KBM-7 (cell line): Measurements from ENCODE around the gene TSC22D2.
A peak's percentile ranks its signal among the peaks of the same experiment; 100 is the strongest.

Source experiments
- DNase-seq: peaks from one replicate; pipeline ENCODE4 v3.0.0-alpha.2; 2015
- in situ Hi-C: fragments of 300-500 bp; cut with MboI; formaldehyde crosslinking; loops from 2 replicates; pipeline ENCODE4 v1.14.3; 2020; ENCODE audit warnings: low sequenced_read_pairs, low pct_unique_long_range_greater_than_20kb, mixed read lengths

Gene TSC22D2

DNA sequence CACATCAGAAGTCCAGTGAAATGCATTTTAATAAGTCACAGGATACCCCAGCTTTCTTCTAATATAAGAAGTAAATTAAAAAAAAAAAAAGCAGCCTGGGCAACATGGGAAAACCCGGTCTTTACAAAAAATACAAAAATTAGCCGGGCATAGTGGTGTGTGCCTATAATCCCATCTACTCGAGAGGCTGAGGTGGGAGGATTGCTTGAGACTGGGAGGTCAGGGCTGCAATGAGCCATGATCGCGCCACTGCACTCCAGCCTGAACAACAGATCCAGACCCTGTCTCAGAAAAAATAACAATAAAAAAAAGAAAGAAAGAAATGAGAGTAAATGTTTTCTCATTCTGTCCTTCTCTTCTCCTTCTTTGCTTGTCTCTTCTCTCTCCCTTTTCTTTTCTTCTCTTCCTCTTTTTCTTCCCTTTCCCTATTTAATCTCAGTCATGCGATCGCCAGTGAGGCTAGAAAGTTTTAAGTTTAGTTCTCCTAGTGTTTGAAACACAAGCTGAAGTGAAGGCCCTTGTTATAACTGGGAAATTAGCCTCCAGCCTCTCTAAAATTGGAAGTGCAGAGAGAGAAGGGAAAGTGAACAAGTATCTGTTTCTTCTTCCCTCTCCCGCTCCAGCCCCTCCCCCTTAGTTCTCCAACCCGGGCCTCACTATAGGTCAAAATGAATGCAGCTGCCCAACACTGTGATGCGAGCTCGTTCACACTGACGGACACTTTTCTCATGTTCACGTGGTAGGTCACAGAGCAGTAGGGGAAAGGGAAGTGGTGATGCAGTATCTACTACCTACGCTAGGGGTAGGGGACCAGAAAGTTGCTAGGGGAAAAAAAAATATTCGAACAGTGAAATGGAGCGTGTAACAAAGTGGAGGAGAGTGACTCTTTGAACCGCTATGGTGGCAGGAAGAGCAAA lies 23.5 kb upstream of the TSC22D2 start:
- DNase-seq: peak; percentile 93
- in situ Hi-C loops: no loop called here

DNA sequence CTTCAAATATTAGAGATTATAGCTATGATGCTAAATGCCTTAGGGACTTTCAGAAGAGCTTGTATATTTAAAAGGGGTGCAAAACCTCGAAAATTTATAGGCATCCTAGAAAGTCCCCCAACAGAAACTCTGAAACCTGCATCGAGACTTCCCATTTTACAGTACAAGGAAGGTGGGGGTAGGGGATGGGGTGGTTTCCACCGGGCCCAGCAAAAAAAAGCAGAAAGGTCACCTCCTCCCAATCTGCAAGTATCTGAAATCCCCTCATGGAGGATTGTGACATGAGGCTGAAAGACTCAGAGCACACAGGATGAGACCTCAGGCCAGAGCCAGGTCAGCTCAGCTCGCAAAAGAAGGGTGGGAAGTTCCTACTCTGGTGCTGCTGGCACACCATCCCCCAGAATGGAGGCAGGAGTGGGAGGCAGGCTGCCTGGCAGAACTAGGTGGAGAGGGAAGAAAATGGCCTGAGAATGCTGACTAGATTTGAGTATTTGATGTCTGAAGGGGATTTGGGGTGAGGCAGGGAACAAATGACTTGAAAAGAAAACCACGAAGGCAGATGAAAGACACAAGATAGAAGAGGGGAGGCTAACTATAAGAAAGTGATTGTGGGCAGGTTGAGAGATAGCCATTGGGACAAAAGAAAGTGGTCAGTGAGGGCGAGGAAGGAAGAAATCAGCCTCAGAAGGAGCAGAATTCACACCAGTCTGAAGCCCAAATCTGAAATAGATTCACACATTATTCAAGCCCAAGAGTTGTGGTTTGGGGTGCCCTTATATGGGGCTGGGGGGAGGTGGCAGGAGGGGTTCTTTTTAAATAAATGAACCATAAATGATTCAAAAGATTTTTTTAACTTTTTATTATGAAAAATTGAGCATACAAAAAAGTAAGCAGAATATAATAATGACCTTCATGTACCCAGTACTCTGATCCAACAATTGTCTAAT lies 22.5 kb upstream of the TSC22D2 start:
- in situ Hi-C loops: no loop called here
- DNase-seq: peak; percentile 20

DNA sequence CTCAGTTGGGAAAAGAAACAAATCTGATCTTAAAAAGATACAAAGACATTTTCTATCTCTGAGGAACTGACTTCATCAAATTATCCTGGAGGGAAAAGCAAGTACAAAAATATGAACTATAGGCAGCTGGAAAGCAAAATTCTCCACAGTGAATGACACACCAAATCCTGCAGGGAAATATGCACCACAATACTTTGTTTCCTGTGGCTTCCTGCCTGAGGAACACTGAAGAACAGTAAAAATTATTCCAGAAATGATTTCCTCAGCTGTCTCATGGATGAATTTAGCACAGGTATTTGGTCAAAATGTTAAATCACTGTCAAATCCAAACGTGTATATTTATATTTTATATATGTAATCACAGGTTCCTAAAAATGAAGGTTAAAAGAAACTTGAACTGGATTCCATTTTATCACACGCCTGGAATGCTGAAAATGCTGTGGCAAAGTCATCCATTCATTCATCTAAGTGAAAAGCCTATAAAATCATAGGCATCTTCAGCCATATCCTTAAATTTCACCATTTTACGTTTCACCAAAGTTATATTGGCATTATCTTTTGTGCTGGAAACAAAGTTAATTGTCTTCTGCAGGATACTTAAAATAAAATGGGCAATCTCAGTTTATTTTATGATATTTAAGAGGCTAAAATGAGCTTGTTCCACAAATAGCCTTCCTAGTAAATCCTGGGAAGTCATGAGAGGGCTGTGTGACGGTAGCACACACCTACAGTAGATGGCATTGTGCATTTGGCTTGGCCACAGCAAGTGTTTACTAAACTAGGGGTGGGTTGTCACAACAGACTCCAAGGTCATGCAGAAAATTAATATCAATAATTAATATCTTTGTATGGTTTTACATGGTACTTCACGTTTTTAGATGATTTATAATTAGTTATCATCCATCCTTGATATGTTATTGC lies 19.3 kb upstream of the TSC22D2 start:
- DNase-seq: no peak
- in situ Hi-C loops: no loop called here

DNA sequence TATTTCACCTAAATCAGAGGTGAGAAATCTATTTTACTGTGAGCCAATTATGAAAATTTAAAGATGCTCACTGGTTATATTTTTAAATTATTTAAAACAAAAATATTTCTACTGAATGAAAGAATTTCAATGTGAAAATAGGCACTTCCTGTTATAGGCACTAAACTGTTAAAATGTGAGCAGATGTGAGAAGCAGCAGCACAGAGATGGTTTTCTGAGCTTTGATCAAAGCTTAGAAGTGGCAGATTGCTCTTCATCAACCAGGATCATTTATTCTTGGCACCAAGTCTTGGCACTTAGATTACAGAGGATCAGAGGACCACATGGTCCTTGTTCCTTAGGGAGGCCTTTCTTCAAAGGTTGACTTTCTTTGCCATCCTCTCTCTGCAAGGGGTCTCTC lies 18.0 kb upstream of the TSC22D2 start:
- in situ Hi-C loops: no loop called here
- DNase-seq: no peak

DNA sequence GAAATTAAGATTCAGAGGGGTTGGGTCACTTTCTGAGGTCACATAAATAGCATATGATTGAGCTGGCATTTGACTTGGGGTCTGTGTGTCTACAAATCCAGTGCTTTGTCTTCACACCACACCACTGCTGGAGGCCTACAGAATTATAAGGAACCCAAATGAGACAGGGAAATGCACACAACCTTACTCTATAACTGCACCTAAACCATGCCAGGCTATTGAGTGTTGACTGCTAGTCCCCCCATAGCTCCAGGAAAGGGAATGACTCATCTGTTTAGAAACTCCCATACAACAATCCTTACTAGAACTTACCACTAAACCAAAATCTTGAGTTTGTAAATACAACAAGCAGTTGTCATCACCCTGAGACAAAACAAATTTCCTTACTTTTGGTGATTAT lies 16.9 kb upstream of the TSC22D2 start:
- DNase-seq: no peak

DNA sequence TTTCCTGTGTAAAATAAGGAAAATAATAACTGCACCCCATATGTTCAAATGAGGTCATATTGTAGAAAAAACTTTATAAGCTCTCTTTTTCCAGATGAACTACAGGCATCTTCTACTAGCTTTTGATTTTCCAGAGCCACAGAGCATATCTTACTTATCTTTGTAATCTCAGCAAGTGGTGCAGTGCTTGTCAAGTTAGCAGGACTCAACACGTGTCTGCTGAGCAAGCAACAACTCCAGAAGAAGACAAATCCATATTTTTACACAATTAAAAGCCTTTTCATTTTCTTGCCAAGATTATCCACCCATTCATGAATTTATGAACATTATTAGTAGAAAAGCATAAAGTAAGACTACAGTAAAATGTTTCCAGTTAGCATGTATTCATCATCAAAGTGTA lies 14.4 kb upstream of the TSC22D2 start:
- in situ Hi-C loops: no loop called here
- DNase-seq: no peak

More for the DNA sequence above, 16.9 kb upstream of the TSC22D2 start:
- in situ Hi-C loops: no loop called here

DNA sequence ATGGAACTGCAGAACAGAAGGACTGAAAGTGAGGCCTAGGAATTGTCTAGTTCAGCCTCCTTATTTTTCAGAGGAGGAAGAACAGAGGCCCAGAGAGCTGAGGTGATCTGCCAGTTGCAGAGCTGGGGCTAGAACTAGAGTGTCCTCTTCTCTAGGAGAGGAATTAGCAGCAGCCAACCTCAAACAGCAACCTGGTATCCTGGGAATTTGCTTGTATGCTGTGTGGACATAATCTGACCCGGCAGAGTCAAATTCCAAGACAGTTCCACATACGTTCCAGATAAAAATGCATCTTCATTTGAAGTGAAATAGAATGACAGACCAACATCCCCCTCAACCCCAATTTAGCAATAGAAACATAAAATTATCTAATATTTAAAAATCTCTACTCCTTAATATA lies 13.5 kb upstream of the TSC22D2 start:
- in situ Hi-C loops: no loop called here
- no peak for DNase-seq

DNA sequence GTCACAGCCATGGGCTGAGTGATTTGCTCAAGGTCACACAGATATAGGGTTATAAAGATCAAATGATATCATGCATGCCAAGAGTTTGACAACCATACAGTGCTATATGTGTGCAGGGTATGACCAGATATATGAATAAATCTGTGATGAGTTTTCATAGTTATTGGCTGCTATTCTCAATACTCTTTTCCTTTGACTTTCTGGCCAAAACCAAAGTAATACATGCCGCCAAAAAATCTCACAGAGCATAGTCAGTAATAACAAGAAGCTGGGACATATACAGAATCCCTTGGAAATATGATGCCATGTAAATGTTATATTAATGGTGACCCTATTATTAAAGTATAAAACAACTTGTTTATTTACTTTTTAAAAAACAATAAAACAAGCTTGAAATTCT lies 11.6 kb upstream of the TSC22D2 start:
- no peak for DNase-seq
- in situ Hi-C loops: no loop called here

DNA sequence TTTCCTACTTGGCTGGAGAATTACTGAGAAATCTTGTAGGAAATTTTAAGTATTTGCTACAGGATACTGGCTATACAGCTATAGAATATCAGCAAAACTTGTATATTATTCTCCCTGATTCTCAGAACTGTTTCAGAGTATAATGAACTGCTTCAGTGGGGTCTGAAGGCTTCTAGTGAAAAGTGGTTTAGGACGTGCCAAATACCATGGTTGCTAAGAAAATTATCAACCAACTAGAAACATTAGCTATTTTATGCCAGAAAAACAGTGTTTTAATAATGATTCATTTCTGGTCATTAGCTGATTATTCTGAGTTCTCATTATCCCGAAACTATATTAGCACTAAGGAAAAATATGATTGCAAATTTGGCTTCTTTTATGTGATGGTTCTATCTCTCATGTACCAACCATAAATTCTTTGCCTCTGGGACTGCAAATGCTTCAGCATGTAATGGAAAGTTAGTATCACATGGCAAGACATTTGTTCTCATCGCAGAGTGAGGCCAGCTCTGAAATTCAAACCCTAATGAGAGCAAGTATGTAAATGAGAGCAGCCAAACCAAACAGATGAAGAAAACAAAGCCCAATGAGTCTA lies 11.0 kb upstream of the TSC22D2 start:
- no peak for DNase-seq
- in situ Hi-C loops: no loop called here

DNA sequence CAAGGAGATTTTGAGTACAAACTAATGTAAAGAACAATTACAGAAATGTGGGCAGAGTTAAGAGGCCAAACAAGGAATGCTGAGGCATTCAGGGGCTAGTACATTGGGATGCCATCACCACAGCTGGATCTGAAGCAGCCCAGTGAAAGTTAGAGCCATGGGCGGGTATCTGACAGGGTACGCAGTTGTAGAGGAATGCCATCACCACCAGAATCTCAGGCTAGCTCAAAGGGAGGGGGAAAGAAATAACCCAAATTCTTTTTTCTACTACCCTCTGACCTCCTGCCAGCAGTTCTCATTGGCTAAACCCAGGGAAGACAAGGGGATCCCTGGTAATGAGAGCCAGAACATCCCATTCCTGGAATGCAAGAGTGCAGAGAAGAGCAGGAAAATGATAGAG lies 9.0 kb upstream of the TSC22D2 start:
- no peak for DNase-seq
- in situ Hi-C loops: no loop called here

DNA sequence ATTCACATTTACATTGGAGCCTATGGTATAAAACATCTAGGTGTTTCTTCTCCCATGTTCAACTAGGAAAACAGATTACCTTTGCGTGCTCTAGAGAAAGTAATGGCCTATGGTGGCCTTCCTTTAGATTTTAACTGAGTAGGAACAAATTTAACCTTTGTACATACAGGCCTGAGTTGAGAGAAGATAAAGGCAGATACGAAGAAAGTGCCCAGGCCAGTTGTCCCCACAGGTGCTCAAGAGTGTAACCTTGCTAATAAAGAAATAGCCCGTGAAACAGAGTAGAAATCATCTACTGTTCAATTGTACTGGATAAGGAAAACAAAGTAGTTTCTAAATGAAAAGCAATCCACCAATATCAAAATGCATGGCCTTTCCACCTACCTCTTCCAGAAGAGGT lies 6.8 kb upstream of the TSC22D2 start:
- in situ Hi-C loops: no loop called here
- no peak for DNase-seq

DNA sequence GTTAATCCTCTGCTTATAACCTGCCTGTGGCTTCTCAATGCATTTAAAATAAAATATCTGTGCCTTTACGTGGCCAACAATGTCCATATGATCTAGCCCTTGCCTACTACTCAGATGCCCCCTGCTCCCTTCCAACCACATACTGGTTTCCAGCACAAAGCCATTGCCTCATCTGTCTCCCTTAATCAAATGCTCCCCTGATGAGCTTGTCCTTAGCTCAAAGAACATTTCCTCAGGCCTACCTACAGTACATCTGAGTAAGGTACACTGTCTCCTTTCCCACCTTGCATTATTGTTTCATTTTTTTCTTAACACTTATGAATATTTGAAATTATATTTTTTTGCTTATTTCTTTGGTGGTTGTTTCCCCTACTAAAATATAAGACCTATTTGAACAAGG lies 5.9 kb upstream of the TSC22D2 start:
- no peak for DNase-seq
- in situ Hi-C loops: no loop called here

DNA sequence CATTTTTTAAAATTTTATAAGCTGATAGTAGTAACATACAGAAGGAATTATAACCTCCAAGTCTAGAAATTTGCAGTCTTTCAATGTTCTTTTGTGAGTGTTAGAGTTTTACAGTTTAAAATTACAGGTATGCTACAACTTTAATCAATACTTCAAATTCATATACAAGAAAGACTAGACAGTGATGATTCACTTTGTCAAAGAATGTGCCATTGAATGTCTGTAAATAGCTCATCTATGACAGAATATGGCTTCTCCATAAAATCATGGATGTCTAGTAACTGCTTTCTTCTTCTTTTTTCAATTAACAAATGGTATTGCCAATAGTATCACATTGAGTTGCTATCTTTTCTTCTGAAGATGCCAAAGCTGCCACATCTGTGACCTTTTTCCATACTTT lies 4.1 kb upstream of the TSC22D2 start:
- DNase-seq: no peak
- in situ Hi-C loops: no loop called here

DNA sequence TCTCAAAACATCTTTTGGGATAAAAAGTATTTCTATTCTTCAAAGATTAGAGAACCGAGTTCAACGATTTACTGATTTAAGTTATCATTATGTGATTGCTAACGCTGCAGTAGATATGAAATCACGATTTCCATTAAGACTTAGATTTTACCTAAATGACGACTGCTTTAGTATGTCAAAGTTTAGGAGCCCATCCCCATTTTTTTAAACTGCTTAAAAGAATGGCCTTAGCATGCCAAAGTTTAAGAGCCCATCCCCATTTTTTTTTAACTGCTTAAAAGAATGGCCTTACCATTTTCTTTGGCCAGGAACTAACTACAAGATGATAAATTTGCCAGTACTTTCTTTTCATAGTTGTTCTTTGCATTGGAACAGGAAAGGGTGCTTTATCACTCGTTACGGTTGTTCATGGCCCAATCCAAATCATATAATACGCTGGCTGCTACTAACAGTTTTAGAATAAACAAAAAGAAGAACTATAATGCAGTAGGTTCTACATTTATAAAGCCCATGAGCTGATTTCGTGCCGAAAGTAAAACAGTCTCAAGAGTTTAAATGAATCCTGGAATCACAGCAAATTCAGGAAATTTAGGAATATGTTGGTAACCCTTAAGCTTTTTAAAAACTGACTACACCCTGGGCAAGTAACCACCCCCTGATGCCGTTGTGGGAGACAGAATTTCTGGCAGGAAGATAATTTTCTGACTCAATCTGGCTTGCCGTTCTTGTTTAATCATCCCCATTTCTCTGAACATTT lies 869 bp upstream of the TSC22D2 start:
- DNase-seq: no peak
- in situ Hi-C loops: no loop called here

DNA sequence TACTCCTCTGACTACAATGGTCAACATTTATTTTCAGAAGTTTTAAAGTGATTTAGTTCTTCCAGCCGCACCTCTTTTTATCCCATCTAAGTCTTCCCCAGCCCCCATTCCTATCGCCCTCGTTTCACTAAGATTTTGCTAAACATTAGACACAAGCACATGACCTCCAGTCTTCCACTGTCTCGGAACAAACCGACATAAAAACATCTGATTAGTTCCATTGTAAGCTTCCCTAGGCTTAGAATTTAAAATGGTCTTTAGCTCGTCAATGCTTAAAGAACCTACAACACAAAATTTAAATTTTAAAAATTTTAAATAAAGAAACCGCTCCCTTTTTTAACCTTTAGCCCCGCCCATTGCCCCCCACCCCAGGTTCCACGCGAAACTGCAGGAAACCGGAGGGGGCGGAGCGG lies 284 bp upstream of the TSC22D2 start:
- in situ Hi-C loops: no loop called here
- DNase-seq: peak; percentile 96

DNA sequence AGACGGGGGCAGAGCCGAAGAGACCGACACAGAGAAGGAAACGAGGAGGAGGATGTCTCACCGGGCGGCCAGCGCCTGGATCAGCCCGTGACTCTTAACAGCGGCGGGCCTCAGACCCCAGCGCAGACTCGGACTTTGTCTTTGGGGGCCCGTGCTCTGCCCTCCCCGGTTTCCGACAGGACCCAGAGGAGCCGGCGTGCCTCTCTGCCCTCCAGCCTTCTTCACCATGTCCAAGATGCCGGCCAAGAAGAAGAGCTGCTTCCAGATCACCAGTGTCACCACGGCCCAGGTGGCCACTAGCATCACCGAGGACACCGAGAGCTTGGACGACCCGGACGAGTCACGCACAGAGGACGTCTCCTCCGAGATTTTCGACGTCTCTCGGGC lies 1.0 kb downstream of the TSC22D2 start:
- no peak for DNase-seq
- in situ Hi-C loops: no loop called here

DNA sequence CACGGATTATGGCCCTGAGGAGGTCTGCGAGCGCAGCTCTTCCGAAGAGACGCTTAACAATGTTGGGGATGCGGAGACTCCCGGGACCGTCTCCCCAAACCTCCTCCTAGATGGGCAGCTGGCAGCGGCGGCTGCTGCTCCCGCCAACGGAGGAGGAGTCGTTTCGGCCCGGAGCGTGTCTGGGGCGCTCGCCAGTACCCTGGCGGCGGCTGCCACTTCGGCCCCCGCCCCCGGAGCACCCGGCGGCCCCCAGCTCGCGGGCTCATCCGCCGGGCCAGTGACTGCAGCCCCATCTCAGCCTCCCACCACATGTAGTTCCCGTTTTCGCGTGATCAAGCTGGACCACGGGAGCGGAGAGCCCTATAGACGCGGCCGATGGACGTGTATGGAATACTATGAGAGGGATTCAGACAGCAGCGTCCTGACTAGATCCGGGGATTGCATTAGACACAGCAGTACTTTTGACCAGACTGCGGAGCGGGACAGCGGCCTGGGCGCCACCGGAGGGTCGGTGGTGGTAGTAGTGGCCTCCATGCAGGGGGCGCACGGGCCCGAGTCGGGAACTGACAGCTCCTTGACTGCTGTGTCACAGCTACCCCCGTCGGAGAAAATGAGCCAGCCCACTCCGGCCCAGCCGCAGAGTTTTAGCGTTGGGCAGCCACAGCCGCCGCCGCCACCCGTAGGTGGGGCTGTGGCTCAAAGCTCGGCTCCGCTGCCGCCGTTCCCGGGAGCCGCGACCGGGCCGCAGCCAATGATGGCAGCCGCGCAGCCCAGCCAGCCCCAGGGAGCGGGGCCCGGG lies 1.6 kb downstream of the TSC22D2 start:
- DNase-seq: peak; percentile 90
- in situ Hi-C loops: no loop called here
